ENCODE data around the gene MYBBP1A.

- TF ChIP-seq CTCF (IDR thresholded peaks at IDR 0.05; ENCODE audit: low read depth, low read length, poor library complexity, severe bottlenecking): no peak
- TF ChIP-seq EZH2phosphoT487 (IDR thresholded peaks at IDR 0.05; ENCODE audit: borderline replicate concordance, low read length): no peak
Measured at GRCh38 chr17:4519361-4519788, 35.8 kb downstream of the MYBBP1A start.

Measured in DOHH2 (cell line).